Mucosa of rectum (tissue), 2 donors: ENCODE results near the gene SERF1A.
"Not testable (repeated sequence)": the region's sequence is repeated elsewhere in the genome, so short reads cannot be mapped to it uniquely, and the experiment has no call there.

Experiments used
- H3K27ac ChIP-seq, 2 donors: one replicate each; pipeline ENCODE4 v1.7.0; 2013; ENCODE audit warnings: inconsistent platforms in 2 of 2, low read depth in 2 of 2, low read length in 2 of 2
- H3K27me3 ChIP-seq, 2 donors: one replicate each; pipeline ENCODE4 v1.7.0; 2013; ENCODE audit warnings: low read length in 2 of 2; ENCODE audit not compliant: control insufficient read depth in 2 of 2, insufficient read depth in 2 of 2
- H3K36me3 ChIP-seq, 2 donors: one replicate each; pipeline ENCODE4 v1.7.0; 2013; ENCODE audit warnings: low read length in 2 of 2; ENCODE audit not compliant: control insufficient read depth in 2 of 2, insufficient read depth in 2 of 2
- H3K4me1 ChIP-seq, 2 donors: one replicate each; pipeline ENCODE4 v1.7.0; 2013; ENCODE audit warnings: low read length in 2 of 2, mild to moderate bottlenecking in 1 of 2; ENCODE audit not compliant: control insufficient read depth in 2 of 2, insufficient read depth in 2 of 2
- H3K4me3 ChIP-seq, 2 donors: one replicate each; pipeline ENCODE4 v1.7.0; 2013; ENCODE audit warnings: low read length in 2 of 2
- H3K9ac ChIP-seq, 2 donors: one replicate each; pipeline ENCODE4 v1.7.0; 2013; ENCODE audit warnings: low read length in 2 of 2, low read depth in 1 of 2, mild to moderate bottlenecking in 1 of 2
- H3K9me3 ChIP-seq, 2 donors: one replicate each; pipeline ENCODE4 v1.7.0; 2013; ENCODE audit warnings: low read length in 2 of 2; ENCODE audit not compliant: control insufficient read depth in 2 of 2
- donor health status: healthy.
- donor health status: Normal muscosa, but diverticular disease.

SERF1A gene

DNA sequence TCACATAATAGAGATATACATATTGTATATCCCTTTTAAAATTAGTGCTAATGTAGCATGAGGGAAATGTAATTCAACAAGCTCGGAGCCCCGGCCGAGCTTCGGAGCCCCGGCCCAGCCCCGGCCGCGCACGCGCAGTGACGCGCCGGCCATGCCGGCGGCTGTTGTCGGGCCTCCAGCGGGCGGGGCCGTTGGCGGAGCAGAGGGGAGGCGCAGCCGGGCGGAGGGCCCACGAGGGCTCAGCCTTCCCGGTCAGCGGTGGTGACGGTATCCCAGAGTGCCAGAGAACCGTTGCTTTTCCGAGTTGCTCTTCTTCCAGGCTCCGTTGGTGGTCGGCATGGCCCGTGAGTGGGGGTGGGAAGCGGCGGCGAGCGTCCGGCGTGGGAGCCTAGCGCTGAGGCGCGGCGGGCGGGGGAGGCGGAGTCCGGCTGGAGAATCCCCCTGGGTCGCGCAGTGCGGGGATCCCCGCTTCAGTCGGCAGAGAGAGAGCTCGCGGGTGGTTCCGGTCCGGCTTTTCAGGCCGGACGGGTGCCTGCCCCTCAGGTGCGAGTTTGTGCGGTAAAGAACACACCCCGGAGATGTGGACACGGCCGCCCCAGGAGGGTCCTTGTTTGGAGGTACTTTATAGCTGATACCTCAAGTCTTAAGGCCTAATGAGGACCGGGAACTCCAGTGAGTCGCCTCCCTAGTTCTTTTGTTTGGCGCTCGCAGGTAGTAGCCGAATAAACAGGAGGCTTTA, at the start of gene SERF1A:
SERF1A (plus strand) TSS at position 137 of the 739 bp plus-strand sequence; CDS start at position 338, 201 bp downstream.
- not testable (repeated sequence) for H3K27me3 ChIP-seq, H3K4me1 ChIP-seq, H3K36me3 ChIP-seq, H3K4me3 ChIP-seq, H3K9ac ChIP-seq, H3K9me3 ChIP-seq, H3K27ac ChIP-seq

DNA sequence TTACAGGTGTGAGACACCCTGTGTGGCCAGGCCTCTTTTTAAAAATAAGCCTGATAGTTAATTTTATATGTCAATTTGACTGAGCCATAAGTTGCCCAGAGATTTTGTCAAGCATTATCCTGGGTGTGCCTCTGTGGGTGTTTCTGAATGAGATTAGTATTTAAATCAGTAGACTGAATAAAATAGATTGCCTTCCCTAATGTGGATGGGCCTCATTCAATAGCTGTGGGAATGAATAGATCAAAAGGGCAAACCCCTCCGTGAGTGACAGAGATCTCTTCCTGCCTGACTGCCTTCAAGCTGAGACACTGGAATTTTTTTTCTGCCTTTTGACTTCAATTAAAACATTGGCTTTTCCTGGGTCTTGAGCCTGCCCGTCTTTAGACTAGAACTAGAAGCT, 33.7 kb upstream of the SERF1A start:
- not testable (repeated sequence) for H3K4me1 ChIP-seq, H3K27me3 ChIP-seq, H3K27ac ChIP-seq, H3K9ac ChIP-seq, H3K36me3 ChIP-seq, H3K4me3 ChIP-seq, H3K9me3 ChIP-seq

DNA sequence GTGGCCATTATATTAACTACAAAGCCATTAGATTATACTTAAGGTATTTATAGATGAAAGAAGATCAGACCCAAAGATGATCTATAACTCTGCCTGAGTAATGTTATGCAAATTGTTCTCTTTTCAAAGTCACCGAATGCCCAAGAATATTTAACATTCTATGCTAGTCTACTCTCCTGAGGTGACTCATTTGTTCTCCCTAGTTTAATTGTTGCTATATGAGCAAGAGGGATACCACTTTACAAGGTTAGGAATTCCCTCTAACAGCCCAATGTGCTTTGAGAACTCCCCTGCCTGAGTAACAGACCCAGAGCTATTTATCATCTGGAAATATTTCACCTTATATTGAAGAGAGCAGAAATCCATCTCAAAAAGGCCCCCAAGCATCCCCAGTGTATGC, 29.8 kb upstream of the SERF1A start:
- not testable (repeated sequence) for H3K4me3 ChIP-seq, H3K27me3 ChIP-seq, H3K36me3 ChIP-seq, H3K9ac ChIP-seq, H3K27ac ChIP-seq, H3K9me3 ChIP-seq, H3K4me1 ChIP-seq

DNA sequence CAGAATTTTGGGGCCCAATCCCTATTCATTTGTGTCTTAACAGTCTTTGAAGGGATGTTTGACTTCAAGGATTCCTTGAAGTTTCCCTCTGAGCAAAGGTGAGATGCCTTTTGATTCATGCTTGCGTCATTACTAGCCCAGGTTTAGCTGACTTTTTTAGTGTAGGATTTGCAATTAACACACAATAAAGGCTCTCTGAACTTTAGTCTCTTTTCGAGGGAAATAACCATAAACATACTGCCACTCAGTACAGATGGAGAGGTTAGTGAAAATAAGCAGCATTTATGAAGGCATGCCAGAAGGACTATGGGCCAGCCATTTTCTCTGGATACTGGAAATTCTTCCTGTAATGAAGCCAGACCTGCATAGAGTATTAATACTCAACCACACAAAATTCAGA, 4.4 kb upstream of the SERF1A start:
- not testable (repeated sequence) for H3K27me3 ChIP-seq, H3K4me1 ChIP-seq, H3K4me3 ChIP-seq, H3K9ac ChIP-seq, H3K27ac ChIP-seq, H3K36me3 ChIP-seq, H3K9me3 ChIP-seq

DNA sequence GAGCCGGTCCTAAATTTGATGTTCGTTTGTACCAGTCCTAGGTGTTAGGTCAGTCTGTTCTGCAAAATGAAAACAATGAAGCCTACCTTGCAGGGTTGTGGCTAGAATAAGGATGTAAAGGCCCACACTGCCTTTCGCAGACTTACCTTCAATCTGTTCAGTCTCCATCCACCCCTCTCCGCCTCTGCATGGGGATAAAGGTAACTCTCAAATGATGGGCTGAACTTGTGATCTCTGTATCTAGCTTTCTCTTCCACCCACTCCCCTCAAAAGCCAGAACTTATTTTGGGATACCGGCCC, 753 bp downstream of the SERF1A start:
- not testable (repeated sequence) for H3K36me3 ChIP-seq, H3K9me3 ChIP-seq, H3K4me1 ChIP-seq, H3K27me3 ChIP-seq, H3K4me3 ChIP-seq, H3K9ac ChIP-seq, H3K27ac ChIP-seq

DNA sequence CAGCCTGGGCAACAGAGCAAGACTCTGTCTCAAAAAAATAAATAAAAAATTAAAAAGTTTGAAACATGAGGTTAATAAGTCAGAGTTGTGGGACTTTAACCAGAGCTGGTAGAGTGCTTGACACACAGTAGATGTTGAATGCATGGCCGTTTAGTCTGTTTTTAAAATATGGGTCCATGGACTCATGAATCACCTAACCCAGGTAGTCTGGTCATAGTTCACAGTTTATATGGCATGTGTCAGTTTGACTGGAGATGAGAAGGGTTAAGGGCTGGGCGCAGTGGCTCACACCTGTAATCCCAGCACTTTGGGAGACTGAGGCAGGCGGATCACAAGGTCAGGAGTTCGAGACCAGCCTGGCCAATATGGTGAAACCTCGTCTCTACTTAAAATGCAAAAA, 6.2 kb downstream of the SERF1A start:
- not testable (repeated sequence) for H3K27ac ChIP-seq, H3K9me3 ChIP-seq, H3K9ac ChIP-seq, H3K4me3 ChIP-seq, H3K4me1 ChIP-seq, H3K27me3 ChIP-seq, H3K36me3 ChIP-seq

DNA sequence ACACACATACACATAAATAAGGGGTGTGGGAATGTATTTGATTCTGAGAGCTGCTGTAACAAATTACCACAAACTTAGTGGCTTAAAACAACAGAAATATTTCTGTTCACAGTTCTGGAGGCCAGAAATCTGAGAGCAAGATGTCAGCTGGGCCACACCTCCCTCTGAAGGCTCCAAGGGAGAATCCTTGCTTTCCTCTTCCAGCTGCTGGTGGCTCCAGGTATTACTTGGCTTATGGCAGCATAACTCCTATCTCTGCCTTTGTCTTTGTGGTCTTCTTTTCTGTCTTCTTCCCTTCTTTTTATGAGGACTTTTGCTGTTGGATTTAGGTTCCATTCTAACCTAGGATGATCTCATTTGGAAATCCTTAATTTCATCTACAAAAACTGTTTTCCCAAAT, 16.4 kb downstream of the SERF1A start:
- not testable (repeated sequence) for H3K4me3 ChIP-seq, H3K4me1 ChIP-seq, H3K9me3 ChIP-seq, H3K27me3 ChIP-seq, H3K27ac ChIP-seq, H3K9ac ChIP-seq, H3K36me3 ChIP-seq

DNA sequence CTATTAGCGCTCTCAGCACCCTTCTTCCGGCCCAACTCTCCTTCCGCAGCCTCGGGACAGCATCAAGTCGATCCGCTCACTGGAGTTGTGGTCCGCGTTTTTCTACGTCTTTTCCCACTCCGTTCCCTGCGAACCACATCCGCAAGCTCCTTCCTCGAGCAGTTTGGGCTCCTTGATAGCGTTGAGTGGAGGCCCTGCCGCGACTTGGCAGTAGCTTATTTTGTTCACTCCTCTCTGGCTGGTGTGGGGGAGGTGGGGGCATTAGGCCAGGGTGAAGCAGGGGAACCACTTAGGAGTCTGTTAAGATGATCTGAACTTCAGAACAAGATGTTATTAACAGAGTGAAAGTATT, 24.7 kb downstream of the SERF1A start:
- not testable (repeated sequence) for H3K9me3 ChIP-seq, H3K36me3 ChIP-seq, H3K27me3 ChIP-seq, H3K27ac ChIP-seq, H3K4me3 ChIP-seq, H3K4me1 ChIP-seq, H3K9ac ChIP-seq

DNA sequence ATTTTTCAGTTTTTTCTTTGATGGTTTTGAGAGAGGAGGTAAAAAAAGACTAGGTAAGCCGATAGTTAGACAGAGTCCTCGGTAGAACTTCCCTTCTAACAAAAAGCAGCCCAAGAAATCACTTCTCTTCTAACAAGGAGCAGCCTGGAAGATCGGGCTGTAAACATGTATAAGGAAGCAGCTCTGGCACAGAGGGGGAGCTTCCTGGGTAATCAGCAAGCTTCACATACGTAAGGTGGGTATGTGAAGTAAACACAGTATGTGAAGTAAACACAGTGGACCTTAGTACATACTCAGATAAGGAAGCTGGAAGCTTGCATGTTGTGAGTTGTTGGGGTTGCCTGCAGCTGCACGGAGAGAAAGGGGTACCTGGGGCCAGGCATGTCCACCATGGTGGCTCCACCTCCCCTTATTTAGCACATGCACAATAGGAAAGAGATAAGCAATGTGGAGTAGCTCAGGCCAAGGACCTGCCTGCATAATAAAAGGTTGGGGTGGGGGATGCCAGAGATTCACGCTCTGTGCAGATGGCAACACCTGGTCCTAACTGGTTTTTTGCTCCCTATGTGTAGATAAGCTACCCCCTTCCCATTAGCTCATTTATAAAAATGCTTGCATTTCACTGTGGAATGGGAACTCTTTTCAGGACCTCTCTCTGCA, 31.4 kb downstream of the SERF1A start:
- H3K36me3 ChIP-seq, H3K9me3 ChIP-seq, H3K4me1 ChIP-seq, H3K4me3 ChIP-seq, H3K9ac ChIP-seq, H3K27ac ChIP-seq, H3K27me3 ChIP-seq: not testable (repeated sequence)

DNA sequence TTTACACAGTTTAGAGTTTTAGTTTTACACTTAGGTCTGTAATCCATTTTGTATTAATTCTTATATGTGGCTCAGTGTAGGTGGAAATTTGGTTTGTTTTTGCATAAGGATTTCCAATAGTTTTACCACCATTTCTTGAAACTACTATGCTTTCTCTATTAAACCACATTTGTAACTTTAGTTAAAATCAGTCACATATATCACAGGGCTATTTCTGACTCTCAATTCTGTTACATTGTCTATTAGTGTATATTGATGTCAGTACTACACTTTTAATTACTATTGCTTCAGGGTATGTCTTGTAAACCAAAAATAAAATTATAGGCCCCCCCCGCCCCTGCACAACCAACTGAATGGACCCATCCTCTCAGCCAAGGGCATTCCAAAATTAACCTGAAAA, 32.1 kb downstream of the SERF1A start:
- H3K4me3 ChIP-seq, H3K9ac ChIP-seq, H3K27ac ChIP-seq, H3K36me3 ChIP-seq, H3K27me3 ChIP-seq, H3K9me3 ChIP-seq, H3K4me1 ChIP-seq: not testable (repeated sequence)

DNA sequence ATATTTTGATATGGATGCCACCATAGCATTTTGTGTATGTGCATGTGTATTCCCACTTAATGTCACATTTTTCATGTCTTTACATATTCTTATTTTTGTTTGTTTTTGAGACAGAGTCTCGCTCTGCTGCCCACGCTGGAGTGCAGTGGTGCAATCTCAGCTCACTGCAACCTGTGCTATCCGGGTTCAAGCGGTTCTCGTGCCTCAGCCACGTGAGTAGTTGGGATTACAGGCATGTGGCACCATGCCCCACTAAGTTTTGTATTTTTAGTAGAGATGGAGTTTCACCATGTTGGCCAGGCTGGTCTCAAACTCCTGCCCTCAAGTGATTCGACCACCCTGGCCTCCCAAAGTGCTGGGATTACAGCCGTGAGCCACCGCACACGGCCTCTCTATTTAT, 52.6 kb downstream of the SERF1A start:
- H3K9me3 ChIP-seq, H3K9ac ChIP-seq, H3K36me3 ChIP-seq, H3K4me3 ChIP-seq, H3K27ac ChIP-seq, H3K27me3 ChIP-seq, H3K4me1 ChIP-seq: not testable (repeated sequence)
